Thyroid gland (tissue), 4 donors: ENCODE data around the gene ACOX3. TPM values are rescaled to one million over a fixed set of nuclear protein-coding genes. Genes with fewer than 3 reads are reported as not detected.

ENCODE experiments used
- DNase-seq, 2 donors: peaks; one replicate each; pipeline ENCODE4 v3.0.0-alpha.2; 2019
- H3K27ac ChIP-seq, 3 donors: fragments of 200-600 bp; sonication (generic); 1 replicate in 2 of 3; 2 replicates in 1 of 3; pipeline ENCODE4 v1.5.1; 2016 to 2019; ENCODE audit warnings: mild to moderate bottlenecking in 1 of 3, moderate library complexity in 1 of 3
- H3K27me3 ChIP-seq: fragments of 200-600 bp; sonication (generic); one replicate; pipeline ENCODE4 v1.5.1; 2019
- H3K36me3 ChIP-seq, 2 donors: fragments of 200-600 bp; sonication (generic); one replicate each; pipeline ENCODE4 v1.5.1; 2016 to 2019
- H3K4me1 ChIP-seq, 2 donors: fragments of 200-600 bp; sonication (generic); one replicate each; pipeline ENCODE4 v1.5.1; 2017 to 2019
- H3K4me3 ChIP-seq, 3 donors: fragments of 200-600 bp; sonication (generic); replicated peaks in 1 of 3; 1 replicate in 2 of 3; 2 replicates in 1 of 3; pipeline ENCODE4 v1.5.1; 2016; ENCODE audit warnings: mild to moderate bottlenecking in 1 of 3
- H3K9me3 ChIP-seq: fragments of 200-600 bp; sonication (generic); one replicate; pipeline ENCODE4 v1.5.1; 2017
- POLR2A ChIP-seq, 2 donors: fragments of 450-650 bp; IDR thresholded peaks; one replicate each; pipeline ENCODE4 v1.6.1; 2017; ENCODE audit warnings: antibody characterized with exemption in 2 of 2, mild to moderate bottlenecking in 2 of 2, moderate library complexity in 1 of 2
- WGBS, 2 donors: methylation state at CpG; one replicate each; pipeline ENCODE4 v1.1.5; 2017; 5-methylcytosine and 5-hydroxymethylcytosine counted together
- intact Hi-C: fragments of 100-400 bp; cut with DNase I; formaldehyde crosslinking; loops from one replicate; pipeline ENCODE4 v1.15.1; 2023
- total RNA-seq, 4 donors: library from RNA; depleted of rRNA; stranded (reverse); fragments of >200 nt; gene quantifications; one replicate each; pipeline ENCODE4 v1.2.3, GENCODE V29; 2016
- TF ChIP-seq, protein P1 (sequence below), 6 experiments: fragments of 200-600 bp in 3 of 6; fragments of 450-650 bp in 3 of 6; sonication (generic) in 3 of 6; IDR thresholded peaks; one replicate each; pipeline ENCODE4 v1.5.1; 2016 to 2019; ENCODE audit warnings: antibody characterized with exemption in 6 of 6, mild to moderate bottlenecking in 2 of 6, inconsistent platforms in 1 of 6, moderate library complexity in 1 of 6

Gene ACOX3
- total RNA-seq, 4 donors from 2014 or later = 28.2 to 61.8 (median 47.7) TPM

DNA sequence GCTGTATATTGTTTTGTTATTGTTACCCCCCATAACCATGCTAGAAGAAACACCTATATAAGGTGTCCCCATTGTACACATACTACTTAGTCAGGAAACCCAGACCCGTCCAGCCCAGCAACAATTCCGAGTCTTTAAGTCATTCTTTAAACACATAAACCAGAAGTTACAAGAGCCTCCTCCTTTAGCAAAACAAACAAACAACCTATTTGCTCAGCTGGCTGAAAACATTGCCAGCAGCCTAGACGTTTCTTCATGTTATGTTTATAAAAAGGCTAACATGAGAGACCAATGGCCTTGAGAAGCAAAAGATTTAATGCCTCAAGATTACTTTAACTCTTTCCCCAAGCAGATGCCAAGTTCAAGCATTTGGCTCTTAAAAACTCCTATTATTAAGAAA is 1.4 kb downstream of the ACOX3 start:
- H3K4me1 ChIP-seq = peaks cover 60 to 70% of the 10 kb centered on the region in 2 donors
- intact Hi-C loops = no loop called here
- no peak for DNase-seq

DNA sequence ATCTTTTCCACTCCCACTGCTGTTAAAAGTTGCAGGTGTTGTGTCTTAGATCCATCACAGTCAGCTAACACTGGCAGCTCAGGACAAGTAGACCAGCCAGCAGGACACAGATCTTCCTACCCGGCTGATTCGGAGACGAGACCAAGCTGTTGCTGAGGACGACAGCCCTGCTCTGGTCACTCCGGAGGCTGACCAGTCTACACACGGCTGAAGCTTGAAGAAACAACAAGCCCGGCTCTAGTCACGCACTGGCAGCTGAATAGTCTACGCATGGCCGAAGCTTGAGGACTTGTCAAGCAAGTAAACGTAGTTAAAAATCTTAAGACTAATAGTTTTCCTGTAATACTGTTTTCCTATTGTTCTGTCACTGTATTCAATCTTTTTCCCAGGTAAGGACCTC is 1.8 kb downstream of the ACOX3 start:
- Histone ChIP-seq H3K27ac (peak overlapping the region; percentile 64 to 90 (median 77)), H3K27me3 (no peaks in the 10 kb centered on the region), H3K9me3 (no peaks in the 10 kb centered on the region), H3K36me3 (no peaks in the 10 kb centered on the region), H3K4me1 (peaks cover 64 to 74% of the 10 kb centered on the region in 2 donors), H3K4me3 (peak overlapping the region in 1 of 3 donors; percentile 80)
- intact Hi-C loops = no loop called here
- TF ChIP-seq, protein P1, sequence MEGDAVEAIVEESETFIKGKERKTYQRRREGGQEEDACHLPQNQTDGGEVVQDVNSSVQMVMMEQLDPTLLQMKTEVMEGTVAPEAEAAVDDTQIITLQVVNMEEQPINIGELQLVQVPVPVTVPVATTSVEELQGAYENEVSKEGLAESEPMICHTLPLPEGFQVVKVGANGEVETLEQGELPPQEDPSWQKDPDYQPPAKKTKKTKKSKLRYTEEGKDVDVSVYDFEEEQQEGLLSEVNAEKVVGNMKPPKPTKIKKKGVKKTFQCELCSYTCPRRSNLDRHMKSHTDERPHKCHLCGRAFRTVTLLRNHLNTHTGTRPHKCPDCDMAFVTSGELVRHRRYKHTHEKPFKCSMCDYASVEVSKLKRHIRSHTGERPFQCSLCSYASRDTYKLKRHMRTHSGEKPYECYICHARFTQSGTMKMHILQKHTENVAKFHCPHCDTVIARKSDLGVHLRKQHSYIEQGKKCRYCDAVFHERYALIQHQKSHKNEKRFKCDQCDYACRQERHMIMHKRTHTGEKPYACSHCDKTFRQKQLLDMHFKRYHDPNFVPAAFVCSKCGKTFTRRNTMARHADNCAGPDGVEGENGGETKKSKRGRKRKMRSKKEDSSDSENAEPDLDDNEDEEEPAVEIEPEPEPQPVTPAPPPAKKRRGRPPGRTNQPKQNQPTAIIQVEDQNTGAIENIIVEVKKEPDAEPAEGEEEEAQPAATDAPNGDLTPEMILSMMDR (IDR thresholded peaks at IDR 0.05) = no peak
- peak in 1 of 2 donors; percentile 84 for TF ChIP-seq POLR2A (IDR thresholded peaks at IDR 0.05)
- 29 to 47% methylated on average over 10 of the region's 11 CpGs for WGBS, 2 donors
- DNase-seq = peak; percentile 95 to 97

More for the DNA sequence above, 1.4 kb downstream of the ACOX3 start:
- Histone ChIP-seq H3K27me3 (no peaks in the 10 kb centered on the region), H3K36me3 (no peaks in the 10 kb centered on the region), H3K27ac (peak overlapping the region; percentile 64 to 90 (median 77)), H3K4me3 (peak overlapping the region in 1 of 3 donors; percentile 80), H3K9me3 (no peaks in the 10 kb centered on the region)
- WGBS, 2 donors = 18 to 33% methylated on average over 3 of the region's 3 CpGs
- TF ChIP-seq, protein P1 (IDR thresholded peaks at IDR 0.05) = no peak
- TF ChIP-seq POLR2A (IDR thresholded peaks at IDR 0.05) = no peak

GRCh38 chr4:8437281-8437680 is 3.2 kb downstream of the ACOX3 start:
- 16 to 22% methylated on average over 13 of the region's 13 CpGs for WGBS, 2 donors
- Histone ChIP-seq H3K27me3 (no peaks in the 10 kb centered on the region), H3K27ac (peak overlapping the region; percentile 64 to 90 (median 77)), H3K4me3 (no peak overlapping the region), H3K9me3 (no peaks in the 10 kb centered on the region), H3K4me1 (peaks cover 68 to 73% of the 10 kb centered on the region in 2 donors), H3K36me3 (no peaks in the 10 kb centered on the region)
- peak; percentile 50 to 56 for DNase-seq
- intact Hi-C loops = no loop called here
- TF ChIP-seq, protein P1 (IDR thresholded peaks at IDR 0.05) = peak in 5 of 6 experiments; percentile 25 to 72 (median 38)
- no peak for TF ChIP-seq POLR2A (IDR thresholded peaks at IDR 0.05)

GRCh38 chr4:8435656-8436121 is 4.8 kb downstream of the ACOX3 start:
- peak; percentile 72 to 74 for DNase-seq
- H3K27ac ChIP-seq = peak overlapping the region; percentile 82 to 85 (median 84)
- 5 to 7% methylated on average over 5 of the region's 5 CpGs for WGBS, 2 donors

More at GRCh38 chr4:8435656-8436121, 4.8 kb downstream of the ACOX3 start:
- TF ChIP-seq, protein P1 (IDR thresholded peaks at IDR 0.05) = no peak
- TF ChIP-seq POLR2A (IDR thresholded peaks at IDR 0.05) = no peak
- intact Hi-C loops = no loop called here
- H3K9me3 ChIP-seq = no peaks in the 10 kb centered on the region
- no peaks in the 10 kb centered on the region for H3K36me3 ChIP-seq
- no peaks in the 10 kb centered on the region for H3K27me3 ChIP-seq
- H3K4me1 ChIP-seq = peaks cover 57 to 61% of the 10 kb centered on the region in 2 donors
- H3K4me3 ChIP-seq = peak overlapping the region in 2 of 3 donors; percentile 8
